Osteoblast (primary cell): ENCODE measurements around the gene DNAJC2. TPM values are rescaled to one million over a fixed set of nuclear protein-coding genes. Genes with fewer than 3 reads are reported as not detected.

ENCODE experiments used
- DNase-seq: peaks from one replicate; pipeline ENCODE4 v3.0.0; 2011; ENCODE audit warnings: low spot score, mixed read lengths; ENCODE audit not compliant: insufficient read length; ENCODE audit errors: missing footprints
- H2AFZ ChIP-seq: 2 replicates; pipeline ENCODE4 v1.6.0; 2011; ENCODE audit warnings: mild to moderate bottlenecking, low read length
- H3K27ac ChIP-seq: 2 replicates; pipeline ENCODE4 v1.5.1; 2011; ENCODE audit warnings: mild to moderate bottlenecking, low read depth, low read length, moderate library complexity
- H3K27me3 ChIP-seq: 2 replicates; pipeline ENCODE4 v1.6.0; 2012; ENCODE audit warnings: mild to moderate bottlenecking, control low read depth, inconsistent platforms, low read length, moderate library complexity; ENCODE audit not compliant: insufficient read depth
- H3K36me3 ChIP-seq: 2 replicates; pipeline ENCODE4 v1.5.1; 2011; ENCODE audit warnings: mild to moderate bottlenecking, low read length, control low read depth, moderate library complexity; ENCODE audit not compliant: insufficient read depth
- H3K4me1 ChIP-seq: 2 replicates; pipeline ENCODE4 v1.5.1; 2011; ENCODE audit warnings: mild to moderate bottlenecking, low read length, control low read depth, moderate library complexity; ENCODE audit not compliant: insufficient read depth
- H3K4me2 ChIP-seq: 2 replicates; pipeline ENCODE4 v1.6.0; 2011; ENCODE audit warnings: mild to moderate bottlenecking, low read length; ENCODE audit not compliant: insufficient read depth
- H3K4me3 ChIP-seq: fragments of 200-600 bp; sonication (generic); 3 replicates; pipeline ENCODE4 v1.5.1; 2012; ENCODE audit warnings: mild to moderate bottlenecking, low read length, inconsistent platforms; ENCODE audit not compliant: insufficient read depth
- H3K79me2 ChIP-seq: 2 replicates; pipeline ENCODE4 v1.6.0; 2012; ENCODE audit warnings: mild to moderate bottlenecking, low read length, control low read depth, inconsistent platforms; ENCODE audit not compliant: insufficient read depth
- H3K9me3 ChIP-seq: 2 replicates; pipeline ENCODE4 v1.5.1; 2011; ENCODE audit warnings: low read depth, low read length, control low read depth
- H4K20me1 ChIP-seq: 2 replicates; pipeline ENCODE4 v1.6.0; 2012; ENCODE audit warnings: mild to moderate bottlenecking, low read length, control low read depth; ENCODE audit not compliant: insufficient read depth
- total RNA-seq: library from RNA; depleted of rRNA; stranded (reverse); fragments of >200 nt; gene quantifications from 2 replicates; pipeline ENCODE4 v1.2.3, GENCODE V29; 2012
- TF ChIP-seq, protein P1 (sequence below): IDR thresholded peaks from 2 replicates; pipeline ENCODE4 v1.5.1; 2011; ENCODE audit warnings: mild to moderate bottlenecking, low read depth, low read length, moderate library complexity; ENCODE audit errors: extremely low read depth

DNAJC2 gene
- total RNA-seq, 1 donor: 15.9 TPM

- Histone ChIP-seq H3K4me1 (peaks cover 9% of the 10 kb centered on the region), H2AFZ (no peak overlapping the region), H3K27me3 (no peaks in the 10 kb centered on the region), H3K27ac (no peak overlapping the region), H4K20me1 (peaks cover 16% of the 10 kb centered on the region), H3K36me3 (peaks cover 39% of the 10 kb centered on the region), H3K4me2 (no peak overlapping the region), H3K9me3 (no peaks in the 10 kb centered on the region), H3K4me3 (no peak overlapping the region), H3K79me2 (peaks cover 79% of the 10 kb centered on the region)
- TF ChIP-seq, protein P1, sequence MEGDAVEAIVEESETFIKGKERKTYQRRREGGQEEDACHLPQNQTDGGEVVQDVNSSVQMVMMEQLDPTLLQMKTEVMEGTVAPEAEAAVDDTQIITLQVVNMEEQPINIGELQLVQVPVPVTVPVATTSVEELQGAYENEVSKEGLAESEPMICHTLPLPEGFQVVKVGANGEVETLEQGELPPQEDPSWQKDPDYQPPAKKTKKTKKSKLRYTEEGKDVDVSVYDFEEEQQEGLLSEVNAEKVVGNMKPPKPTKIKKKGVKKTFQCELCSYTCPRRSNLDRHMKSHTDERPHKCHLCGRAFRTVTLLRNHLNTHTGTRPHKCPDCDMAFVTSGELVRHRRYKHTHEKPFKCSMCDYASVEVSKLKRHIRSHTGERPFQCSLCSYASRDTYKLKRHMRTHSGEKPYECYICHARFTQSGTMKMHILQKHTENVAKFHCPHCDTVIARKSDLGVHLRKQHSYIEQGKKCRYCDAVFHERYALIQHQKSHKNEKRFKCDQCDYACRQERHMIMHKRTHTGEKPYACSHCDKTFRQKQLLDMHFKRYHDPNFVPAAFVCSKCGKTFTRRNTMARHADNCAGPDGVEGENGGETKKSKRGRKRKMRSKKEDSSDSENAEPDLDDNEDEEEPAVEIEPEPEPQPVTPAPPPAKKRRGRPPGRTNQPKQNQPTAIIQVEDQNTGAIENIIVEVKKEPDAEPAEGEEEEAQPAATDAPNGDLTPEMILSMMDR: no peak
- DNase-seq: no peak
Observed at GRCh38 chr7:103341466-103341865, 3.1 kb downstream of the DNAJC2 start.

- Histone ChIP-seq H3K4me1 (peaks cover 7% of the 10 kb centered on the region), H3K79me2 (peaks cover 77% of the 10 kb centered on the region), H4K20me1 (peaks cover 16% of the 10 kb centered on the region), H3K9me3 (no peaks in the 10 kb centered on the region), H3K27ac (no peak overlapping the region), H2AFZ (no peak overlapping the region), H3K4me2 (no peak overlapping the region), H3K4me3 (no peak overlapping the region), H3K36me3 (peaks cover 48% of the 10 kb centered on the region), H3K27me3 (no peaks in the 10 kb centered on the region)
- DNase-seq: no peak
- TF ChIP-seq, protein P1: no peak
Observed at GRCh38 chr7:103338864-103339263, 5.7 kb downstream of the DNAJC2 start.

DNA sequence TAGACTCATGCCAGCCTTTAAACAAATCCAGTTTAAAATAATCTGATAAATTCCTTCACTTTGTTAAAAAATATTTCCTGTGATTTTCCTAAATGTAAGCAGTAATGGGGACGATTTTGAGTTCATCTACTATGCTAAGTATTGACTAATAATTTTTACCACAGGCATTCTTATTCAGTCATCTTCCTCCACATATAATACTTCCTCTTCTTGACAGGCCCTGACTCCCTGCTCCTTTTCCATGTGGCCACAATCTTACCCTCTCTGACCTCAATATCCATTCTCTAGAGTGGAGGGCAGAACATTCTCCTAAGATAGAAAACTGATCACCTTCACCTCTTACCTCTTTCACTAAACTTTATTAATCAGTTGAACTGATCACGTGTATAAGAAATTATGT is 7.8 kb downstream of the DNAJC2 start:
- Histone ChIP-seq H3K27me3 (no peaks in the 10 kb centered on the region), H3K27ac (no peak overlapping the region), H2AFZ (no peak overlapping the region), H3K4me3 (no peak overlapping the region), H3K36me3 (peaks cover 56% of the 10 kb centered on the region), H3K79me2 (peaks cover 74% of the 10 kb centered on the region), H3K4me2 (no peak overlapping the region), H3K9me3 (no peaks in the 10 kb centered on the region), H3K4me1 (no peaks in the 10 kb centered on the region), H4K20me1 (peaks cover 16% of the 10 kb centered on the region)
- DNase-seq: no peak
- TF ChIP-seq, protein P1: no peak

- TF ChIP-seq, protein P1: no peak
- Histone ChIP-seq H4K20me1 (peaks cover 7% of the 10 kb centered on the region), H2AFZ (no peak overlapping the region), H3K4me1 (no peaks in the 10 kb centered on the region), H3K36me3 (peaks cover 72% of the 10 kb centered on the region), H3K9me3 (no peaks in the 10 kb centered on the region), H3K4me2 (no peak overlapping the region), H3K27ac (no peak overlapping the region), H3K79me2 (peaks cover 7% of the 10 kb centered on the region), H3K27me3 (no peaks in the 10 kb centered on the region), H3K4me3 (no peak overlapping the region)
- no peak for DNase-seq
Observed at GRCh38 chr7:103325744-103326143, 18.8 kb downstream of the DNAJC2 start.
